Hematopoietic multipotent progenitor cell treated with erythropoietin and hydrocortisone succinate and interleukin-3 and kit ligand, for 8 days (in vitro differentiated cells): ENCODE results near the gene TBC1D5.
"Not testable (repeated sequence)": the region's sequence is repeated elsewhere in the genome, so short reads cannot be mapped to it uniquely, and the experiment has no call there.

ENCODE experiments used
- DNase-seq: peaks from one replicate; pipeline ENCODE4 v3.0.0-alpha.2; 2015

The TBC1D5 gene

GRCh38 chr3:17639765-17640164 is 102.7 kb downstream of the TBC1D5 start:
- no peak for DNase-seq

GRCh38 chr3:17639257-17639656 is 103.2 kb downstream of the TBC1D5 start:
- DNase-seq, result no peak

- DNase-seq, result no peak
Measured at GRCh38 chr3:17638356-17638755, 104.1 kb downstream of the TBC1D5 start.

- DNase-seq, result not testable (repeated sequence)
Measured at GRCh38 chr3:17635675-17636074, 106.8 kb downstream of the TBC1D5 start.

GRCh38 chr3:17634964-17635363 is 107.5 kb downstream of the TBC1D5 start:
- no peak for DNase-seq

- no peak for DNase-seq
Measured at GRCh38 chr3:17634201-17634600, 108.2 kb downstream of the TBC1D5 start.

- peak; percentile 89 for DNase-seq
Measured at GRCh38 chr3:17632401-17633100, 109.9 kb downstream of the TBC1D5 start.

GRCh38 chr3:17631609-17632008 is 110.8 kb downstream of the TBC1D5 start:
- no peak for DNase-seq

GRCh38 chr3:17629400-17629799 is 113.0 kb downstream of the TBC1D5 start:
- DNase-seq, result no peak

- no peak for DNase-seq
Measured at GRCh38 chr3:17626395-17626794, 116.0 kb downstream of the TBC1D5 start.

GRCh38 chr3:17625133-17625532 is 117.3 kb downstream of the TBC1D5 start:
- DNase-seq, result no peak

GRCh38 chr3:17623464-17623863 is 119.0 kb downstream of the TBC1D5 start:
- no peak for DNase-seq

- DNase-seq, result no peak
Measured at GRCh38 chr3:17619968-17620367, 122.5 kb downstream of the TBC1D5 start.

- not testable (repeated sequence) for DNase-seq
Measured at GRCh38 chr3:17613017-17613416, 129.4 kb downstream of the TBC1D5 start.

GRCh38 chr3:17607905-17608304 is 134.5 kb downstream of the TBC1D5 start:
- DNase-seq, result no peak

- DNase-seq, result no peak
Measured at GRCh38 chr3:17605934-17606333, 136.5 kb downstream of the TBC1D5 start.

GRCh38 chr3:17605032-17605431 is 137.4 kb downstream of the TBC1D5 start:
- peak; percentile 21 for DNase-seq

- no peak for DNase-seq
Measured at GRCh38 chr3:17602126-17602525, 140.3 kb downstream of the TBC1D5 start.

GRCh38 chr3:17592956-17593355 is 149.5 kb downstream of the TBC1D5 start:
- DNase-seq, result no peak

- DNase-seq, result no peak
Measured at GRCh38 chr3:17590465-17590864, 152.0 kb downstream of the TBC1D5 start.

GRCh38 chr3:17589888-17590287 is 152.5 kb downstream of the TBC1D5 start:
- DNase-seq, result no peak

- no peak for DNase-seq
Measured at GRCh38 chr3:17588422-17588821, 154.0 kb downstream of the TBC1D5 start.

GRCh38 chr3:17585394-17586325 is 156.8 kb downstream of the TBC1D5 start:
- DNase-seq, result no peak

- no peak for DNase-seq
Measured at GRCh38 chr3:17584066-17584465, 158.4 kb downstream of the TBC1D5 start.
